Panc1 (cell line): ENCODE measurements around the gene UBP1. TPM values are rescaled to one million over a fixed set of nuclear protein-coding genes. Genes with fewer than 3 reads are reported as not detected.

Source experiments
- ATAC-seq: fragments of 200-7000 bp; cut with Tn5 transposase; 2 replicates; pipeline ENCODE4 v1.9.1; 2020; ENCODE audit warnings: mild to moderate bottlenecking, moderate library complexity
- Bru-seq: library from RNA; stranded (reverse); fragments of 400-500 nt; gene quantifications from one replicate; lab custom pipeline; 2021; lab: Mats Ljungman, UMichigan
- BruChase-seq, 2 experiments: library from RNA; stranded (reverse); fragments of 400-500 nt; gene quantifications; one replicate each; lab custom pipeline; 2021; lab: Mats Ljungman, UMichigan
- BruUV-seq: library from RNA; stranded (reverse); fragments of 400-500 nt; replicated peaks from 2 replicates; lab custom pipeline; 2021; lab: Mats Ljungman, UMichigan
- CTCF ChIA-PET: fragments of 300-600 bp; sonication (Branson Sonifier 250); formaldehyde crosslinking; loops from one replicate; lab custom pipeline; 2022; ENCODE audit warnings: antibody characterized with exemption; lab: Charles Lee
- POLR2A ChIA-PET: fragments of 300-600 bp; sonication (Branson Sonifier 250); formaldehyde crosslinking; loops from one replicate; lab custom pipeline; 2022; ENCODE audit warnings: antibody characterized with exemption; lab: Charles Lee
- DNase-seq: peaks from one replicate; pipeline ENCODE4 v3.0.0-alpha.2; 2010; ENCODE audit warnings: low read depth, low spot score
- H3K27ac ChIP-seq: 2 replicates; pipeline ENCODE4 v1.5.1; 2011; ENCODE audit warnings: mild to moderate bottlenecking, low read length, inconsistent platforms
- H3K27me3 ChIP-seq: fragments of 200-500 bp; sonication (Bioruptor generic); 2 replicates; pipeline ENCODE4 v1.6.0; 2014; ENCODE audit warnings: low read length, inconsistent platforms; ENCODE audit not compliant: control insufficient read depth, insufficient read depth
- H3K36me3 ChIP-seq: fragments of 200-500 bp; sonication (Bioruptor generic); 2 replicates; pipeline ENCODE4 v1.5.1; 2014; ENCODE audit warnings: inconsistent platforms, mild to moderate bottlenecking, low read length, moderate library complexity; ENCODE audit not compliant: control insufficient read depth, insufficient read depth
- H3K4me1 ChIP-seq: 2 replicates; pipeline ENCODE4 v1.5.1; 2011; ENCODE audit warnings: inconsistent platforms, mild to moderate bottlenecking, low read length, moderate library complexity; ENCODE audit not compliant: control insufficient read depth, insufficient read depth
- H3K4me3 ChIP-seq, 2 experiments: 2 replicates each; pipeline ENCODE4 v1.5.1; 2011 to 2012; ENCODE audit warnings: low read depth in 2 of 2, low read length in 2 of 2, mild to moderate bottlenecking in 2 of 2, inconsistent platforms in 1 of 2, moderate library complexity in 1 of 2
- H3K9me3 ChIP-seq: fragments of 200-500 bp; sonication (Bioruptor generic); 2 replicates; pipeline ENCODE4 v1.5.1; 2014; ENCODE audit warnings: low read depth, mild to moderate bottlenecking, inconsistent platforms, low read length, moderate library complexity; ENCODE audit not compliant: control insufficient read depth, insufficient read depth
- CTCF ChIP-seq: fragments of 450-650 bp; IDR thresholded peaks from 2 replicates; pipeline ENCODE4 v1.5.1; 2017; ENCODE audit warnings: mild to moderate bottlenecking
- POLR2AphosphoS5 ChIP-seq: IDR thresholded peaks from 2 replicates; pipeline ENCODE4 v1.6.1; 2012; ENCODE audit warnings: mild to moderate bottlenecking, low read depth, low read length, moderate library complexity
- REST ChIP-seq, 2 experiments: IDR thresholded peaks; 2 replicates each; pipeline ENCODE4 v1.6.1; 2011 to 2012; ENCODE audit warnings: low read depth in 2 of 2, control low read depth in 1 of 2, low read length in 1 of 2, mild to moderate bottlenecking in 1 of 2, moderate library complexity in 1 of 2; ENCODE audit not compliant: insufficient read depth in 1 of 2
- SIN3A ChIP-seq: IDR thresholded peaks from 2 replicates; pipeline ENCODE4 v1.6.1; 2012; ENCODE audit warnings: low read depth, mild to moderate bottlenecking, low read length, moderate library complexity, borderline replicate concordance; ENCODE audit not compliant: insufficient read depth
- TCF7L2 ChIP-seq: IDR thresholded peaks from 2 replicates; pipeline ENCODE4 v1.6.1; 2011; ENCODE audit warnings: mild to moderate bottlenecking, low read depth, low read length, inconsistent platforms
- in situ Hi-C: cut with HindIII; loops from 2 replicates; pipeline ENCODE4 v1.10.0; 2016; ENCODE audit warnings: low sequenced_read_pairs, low pct_unique_long_range_greater_than_20kb
- intact Hi-C: fragments of 100-400 bp; cut with micrococcal nuclease; formaldehyde crosslinking; loops from one replicate; pipeline ENCODE4 v1.10.0; 2022; ENCODE audit not compliant: unreplicated experiment
- long read RNA-seq: library from polyadenylated mRNA; unstranded; transcript quantifications from one replicate; pipeline ENCODE4 v2.0.0, GENCODE V29; 2021; ENCODE audit not compliant: unreplicated experiment
- polyA plus RNA-seq: library from polyadenylated mRNA; unstranded; fragments of >200 nt; gene quantifications from one replicate; pipeline ENCODE4 v1.2.1, GENCODE V29; 2012; ENCODE audit warnings: missing spikeins; ENCODE audit not compliant: insufficient read length
- total RNA-seq: library from RNA; stranded (reverse); gene quantifications from one replicate; pipeline ENCODE4 v1.2.1, GENCODE V29; 2021; ENCODE audit not compliant: unreplicated experiment

UBP1 gene
- 62.4 TPM for total RNA-seq
- 32.1 TPM for polyA plus RNA-seq
- Bru-seq, nascent RNA, result percentile 88 among the genes with signal in this experiment
- BruChase-seq, experiment 1, labeled RNA remaining after a 2-hour chase, result percentile 87 among the genes with signal in this experiment
- BruChase-seq, experiment 2, labeled RNA remaining after a 6-hour chase, result percentile 92 among the genes with signal in this experiment
- long read RNA-seq, full-length matches to known transcripts, result 46 of 76 reads
- long read RNA-seq, partial matches to known transcripts, result 4 of 76 reads
- long read RNA-seq, other reads (novel, unspliced or antisense), result 26 of 76 reads

GRCh38 chr3:33440328-33441224 lies at the start of gene UBP1:
Gene UBP1 (minus strand): TSS chr3:33440405. CDS start chr3:33439848, 557 bp downstream.
- peaks cover 11% of the 10 kb centered on the region for H3K4me1 ChIP-seq
- no TSS peak for BruUV-seq
- intact Hi-C loops (no loop called here), in situ Hi-C loops (no loop called here)
- no peak for TF ChIP-seq CTCF
- peak; percentile 71; the same call in 1 of the 2 replicates for TF ChIP-seq SIN3A
- peak; percentile 92 for TF ChIP-seq POLR2AphosphoS5
- 0 out of 4 replicates have a peak, but pooled peaks of 1 of the 2 experiments have one; percentile 59 for TF ChIP-seq REST (IDR thresholded peaks at IDR 0.05; ENCODE audit: insufficient read depth in 1 of 2, low read depth in 2 of 2, low read length in 1 of 2)
- no peak for TF ChIP-seq TCF7L2
- ChIA-PET POLR2A (interaction anchor here (0.5 to 0.8 kb wide), 4 partner anchors 14 to 353 kb away, joined by 3 to 7 read pairs (median 3); no protein-coding TSS in a partner anchor), CTCF (no interaction called here)
- no peaks in the 10 kb centered on the region; the same call in 1 of the 2 replicates for H3K36me3 ChIP-seq
- H3K4me3 ChIP-seq, result peak within 1 kb of the TSS; percentile 82 to 92
- ATAC-seq, result peak; percentile 95
- no peaks in the 10 kb centered on the region for H3K27me3 ChIP-seq
- no peaks in the 10 kb centered on the region for H3K9me3 ChIP-seq
- H3K27ac ChIP-seq, result peak within 1 kb of the TSS; percentile 98
- DNase-seq, result peak; percentile 98

- in situ Hi-C loops, result no loop called here
- Histone ChIP-seq H3K4me1 (no peaks in the 10 kb centered on the region), H3K27ac (no peak overlapping the region), H3K9me3 (no peaks in the 10 kb centered on the region), H3K36me3 (no peaks in the 10 kb centered on the region), H3K27me3 (no peaks in the 10 kb centered on the region), H3K4me3 (no peak overlapping the region)
- DNase-seq, result no peak
- no peak for TF ChIP-seq TCF7L2
- TF ChIP-seq CTCF, result no peak
- BruUV-seq, result no TSS peak
- ChIA-PET POLR2A (no interaction called here), CTCF (no interaction called here)
- intact Hi-C loops, result no loop called here
- ATAC-seq, result no peak
Measured at GRCh38 chr3:33488683-33489082, 48.5 kb upstream of the UBP1 start.
